Measurements from ENCODE around the gene ZNF687.

Gene ZNF687

GRCh38 chr1:151313501-151313900 is 31.4 kb downstream of the ZNF687 start:
- no peak for DNase-seq

DNA sequence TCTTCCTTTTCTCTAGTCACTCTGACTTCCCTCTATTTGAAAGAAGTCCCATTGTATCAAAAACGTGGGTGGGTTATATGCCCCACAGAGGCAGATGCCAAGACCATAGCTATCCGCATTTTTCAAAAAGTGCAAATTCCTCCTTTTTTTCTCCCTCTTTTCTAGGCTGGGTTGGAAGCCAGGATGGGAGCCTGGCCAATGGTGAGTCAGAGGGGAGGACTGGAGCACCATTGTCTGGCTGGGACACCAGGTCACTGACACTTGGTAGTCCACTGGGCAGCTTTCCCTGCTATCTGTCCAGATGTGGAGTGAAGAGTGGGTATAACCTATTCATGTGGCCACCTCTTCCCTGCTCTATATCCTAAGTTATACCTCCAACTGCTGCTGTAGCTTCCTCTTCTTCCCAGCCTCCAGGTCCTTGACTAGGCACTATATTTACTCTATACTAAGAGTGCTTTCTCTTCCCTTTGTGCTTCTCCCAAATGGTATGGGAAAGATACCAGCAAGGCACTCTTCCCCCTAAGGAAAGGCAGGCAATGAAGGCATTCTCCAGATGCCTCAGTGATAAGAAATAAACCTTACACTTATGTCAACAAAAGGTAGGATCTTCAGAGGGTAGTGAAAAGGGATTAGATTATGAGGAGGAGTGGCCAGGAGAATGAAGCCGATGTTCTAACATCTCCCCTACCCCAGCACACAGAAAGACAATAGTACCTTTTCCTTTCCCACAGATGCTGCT is 32.2 kb downstream of the ZNF687 start:
- DNase-seq: no peak

DNA sequence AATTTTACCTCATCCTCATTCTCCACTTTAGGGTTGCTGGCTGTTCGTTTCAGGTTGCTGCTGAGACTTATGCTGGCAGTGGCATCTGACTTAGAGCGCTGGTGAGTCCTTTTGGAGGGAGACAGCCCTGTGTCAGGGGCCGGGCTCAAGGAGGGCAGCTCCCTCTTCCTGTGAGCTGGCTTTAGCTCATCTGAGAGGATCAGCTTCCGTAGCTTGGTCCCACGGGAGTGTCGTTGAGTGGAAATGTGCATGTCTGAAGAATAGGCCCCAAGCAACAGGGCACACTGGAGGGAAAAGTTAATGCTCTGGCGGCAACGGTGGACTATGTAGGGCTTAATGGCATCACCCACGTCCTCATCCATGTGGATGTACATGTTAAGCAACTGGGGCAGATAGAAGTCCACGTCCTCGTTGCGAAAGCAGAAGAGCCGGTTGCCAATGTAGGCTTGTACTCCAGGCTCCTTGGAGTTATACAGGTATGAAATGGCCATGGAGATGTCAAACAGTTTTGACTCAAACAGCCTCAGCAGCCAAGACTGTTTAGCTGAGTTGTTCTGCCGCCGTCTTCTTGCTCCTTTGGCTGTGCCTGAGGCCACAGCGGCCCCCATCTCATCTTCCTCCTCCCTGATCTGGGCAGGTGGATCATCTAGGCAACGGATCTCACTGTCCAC is 33.6 kb downstream of the ZNF687 start:
- no peak for DNase-seq

GRCh38 chr1:151318975-151319374 is 36.9 kb downstream of the ZNF687 start:
- DNase-seq: no peak

DNA sequence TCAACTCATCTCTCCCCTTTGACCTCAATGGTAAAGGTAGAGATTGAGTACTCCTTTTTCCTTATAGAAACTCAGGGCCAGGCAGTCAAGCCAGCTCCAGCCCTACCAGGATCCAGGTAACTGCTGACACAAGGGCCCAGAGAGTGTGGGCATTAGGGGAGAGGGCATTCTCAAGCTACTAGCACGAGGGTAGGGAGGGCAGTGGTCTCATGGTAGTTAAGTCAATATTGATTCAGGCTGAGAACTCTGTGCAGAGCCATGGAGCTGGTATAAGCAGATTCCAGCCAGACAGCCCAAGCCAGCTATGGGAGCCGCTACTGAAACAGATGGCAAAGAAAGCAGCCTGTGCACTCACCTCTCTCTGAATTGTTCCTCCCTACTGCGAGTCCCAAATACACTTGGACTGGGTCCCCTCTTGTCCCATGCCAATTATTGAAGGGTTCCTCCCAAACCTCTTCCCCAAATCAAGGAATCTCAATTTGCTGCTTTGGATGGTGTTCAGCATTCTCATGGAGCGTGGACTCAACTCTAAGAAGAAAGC is 42.4 kb downstream of the ZNF687 start:
- no peak for DNase-seq

- DNase-seq: no peak
Observed at GRCh38 chr1:151325231-151325630, 43.1 kb downstream of the ZNF687 start.

DNA sequence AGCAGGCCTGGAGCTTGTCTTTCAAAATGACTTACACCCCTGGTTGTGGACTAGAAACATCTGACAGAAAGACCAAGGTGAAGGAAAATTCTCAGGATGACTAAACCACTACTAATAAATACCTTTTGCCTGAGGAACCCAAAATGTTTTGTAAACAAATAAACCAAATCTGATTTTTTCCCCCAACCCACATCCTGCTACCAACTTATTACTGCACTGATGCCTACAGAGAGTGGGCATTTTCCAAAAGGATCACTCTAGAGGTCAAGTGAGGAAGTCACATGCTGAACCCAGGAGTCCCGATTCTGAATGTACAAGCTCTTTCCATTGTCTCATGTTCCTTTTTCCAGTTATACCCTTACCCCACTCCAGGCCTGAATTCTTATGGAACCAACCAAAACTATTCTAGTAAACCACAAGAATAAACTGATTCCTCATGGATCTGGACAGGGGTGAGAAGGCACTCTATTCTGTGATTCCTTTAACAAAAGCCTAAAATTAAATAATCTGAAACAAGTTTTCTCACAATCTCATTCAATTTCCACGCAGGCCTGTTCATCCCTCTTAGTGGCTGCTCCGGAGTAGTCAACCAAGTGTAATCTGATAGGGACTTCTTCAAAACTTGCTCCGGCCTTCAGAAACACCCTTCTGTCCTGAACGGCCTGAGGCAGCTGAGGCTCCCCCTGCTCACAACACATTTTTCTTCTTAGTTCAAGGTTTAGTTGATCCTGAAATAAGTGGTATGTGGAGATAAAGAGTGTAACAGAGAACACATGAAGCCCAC is 43.7 kb downstream of the ZNF687 start:
- no peak for DNase-seq

- peak; percentile 28 for DNase-seq
Observed at GRCh38 chr1:151326619-151327222, 44.6 kb downstream of the ZNF687 start.

DNA sequence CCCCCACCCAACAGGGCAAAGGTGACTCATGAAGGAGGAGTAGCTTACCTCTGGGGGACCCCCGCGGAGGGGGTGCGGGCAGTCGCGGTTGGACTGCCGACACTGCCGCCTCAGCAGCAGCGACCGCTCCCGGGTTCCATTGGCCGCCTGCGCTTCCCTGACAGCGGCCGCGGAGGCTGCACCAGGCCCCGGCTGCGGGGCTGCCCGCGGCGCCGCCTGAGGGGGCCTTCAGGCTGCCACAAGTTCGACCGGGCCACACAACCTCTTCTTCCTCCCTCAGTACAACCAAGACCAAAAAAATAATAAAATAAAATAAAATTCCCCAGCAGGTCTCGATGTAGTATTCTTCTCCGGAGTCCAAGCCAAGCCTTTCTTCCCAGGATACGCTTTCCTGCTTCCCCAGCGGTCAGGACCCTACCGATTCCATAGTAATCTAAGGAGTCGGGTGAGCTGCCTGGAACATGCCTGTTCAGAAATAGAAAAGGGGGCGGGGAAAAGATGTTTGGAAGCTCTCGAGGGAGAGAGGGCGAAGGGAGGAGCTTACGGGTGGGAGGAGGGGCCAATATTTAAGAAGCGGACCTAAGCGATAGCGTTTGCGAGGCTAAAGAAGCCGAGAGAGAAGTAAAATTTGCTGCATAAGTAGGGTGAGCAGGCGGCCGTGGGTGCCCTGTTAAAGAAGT is 45.3 kb downstream of the ZNF687 start, which contains the start of gene PI4KB:
PI4KB (minus strand) TSS at position 194 of the 680 bp plus-strand sequence. CDS start 10,935 bp downstream, outside the sequence.
- peak; percentile 99 for DNase-seq

- no peak for DNase-seq
Observed at GRCh38 chr1:151327903-151328674, 46.0 kb downstream of the ZNF687 start.

DNA sequence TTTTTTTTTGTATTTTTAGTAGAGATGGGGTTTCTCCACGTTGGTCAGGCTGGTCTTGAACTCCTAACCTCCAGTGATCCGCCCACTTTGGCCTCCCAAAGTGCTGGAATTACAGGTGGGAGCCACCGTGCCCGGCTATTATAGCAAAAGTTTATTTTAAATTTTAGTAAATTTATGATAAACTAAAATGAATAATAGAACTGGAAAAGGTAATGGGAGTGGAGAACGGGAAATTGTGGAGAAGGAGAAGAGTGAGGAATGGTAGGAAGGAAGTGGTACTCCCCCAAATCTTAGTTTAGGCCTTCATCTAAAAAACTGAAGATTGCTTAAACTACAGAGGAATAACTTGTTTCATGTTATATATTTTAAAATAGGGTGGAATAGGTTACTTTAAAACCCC is 52.7 kb downstream of the ZNF687 start:
- DNase-seq: no peak

DNA sequence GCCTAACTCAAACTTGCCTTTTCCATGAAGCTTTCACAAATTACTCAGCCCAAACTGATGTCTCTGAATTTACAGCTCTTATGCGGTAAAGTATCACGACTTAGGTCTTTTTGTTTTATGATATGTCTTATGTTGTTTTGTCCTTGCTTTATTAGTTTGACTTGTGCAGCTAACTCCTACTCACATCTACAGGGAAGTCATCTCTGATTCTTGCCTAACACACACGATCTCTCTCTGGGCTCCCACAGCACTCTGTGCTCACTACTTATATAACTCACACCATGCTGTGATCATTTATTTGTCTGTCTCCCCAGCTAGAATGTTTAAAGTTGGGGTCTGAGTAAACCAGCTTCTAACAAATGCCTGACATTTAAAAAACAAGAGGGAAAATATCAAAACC is 54.5 kb downstream of the ZNF687 start:
- no peak for DNase-seq

- peak; percentile 84 for DNase-seq
Observed at GRCh38 chr1:151340870-151341754, 59.0 kb downstream of the ZNF687 start.

All from NCI-H1105 treated with DMSO at 0.1 percent for 48 hours (cell line).